HEK293T (cell line): Measurements from ENCODE around the gene COL27A1.

Source experiments
- BHLHE40 ChIP-seq: fragments of 450-650 bp; IDR thresholded peaks from 2 replicates; pipeline ENCODE4 v1.6.1; 2016; ENCODE audit warnings: mild to moderate bottlenecking, moderate library complexity, borderline replicate concordance
- ELF4 ChIP-seq: fragments of 450-650 bp; IDR thresholded peaks from 2 replicates; pipeline ENCODE4 v1.6.1; 2017; ENCODE audit warnings: antibody characterized with exemption
- FOXA1 ChIP-seq: fragments of 450-650 bp; IDR thresholded peaks from 2 replicates; pipeline ENCODE4 v1.6.1; 2016; ENCODE audit warnings: mild to moderate bottlenecking
- FOXM1 ChIP-seq: fragments of 450-650 bp; IDR thresholded peaks from 2 replicates; pipeline ENCODE4 v1.6.1; 2017; ENCODE audit warnings: mild to moderate bottlenecking, borderline replicate concordance
- HDGF ChIP-seq: fragments of 450-650 bp; IDR thresholded peaks from 2 replicates; pipeline ENCODE4 v1.6.1; 2017; ENCODE audit warnings: antibody characterized with exemption, borderline replicate concordance
- LEF1 ChIP-seq: fragments of 450-650 bp; IDR thresholded peaks from 2 replicates; pipeline ENCODE4 v1.6.1; 2017; ENCODE audit warnings: mild to moderate bottlenecking, borderline replicate concordance
- SP1 ChIP-seq: fragments of 450-650 bp; IDR thresholded peaks from 2 replicates; pipeline ENCODE4 v1.6.1; 2017
- SUZ12 ChIP-seq: fragments of 450-650 bp; IDR thresholded peaks from 2 replicates; pipeline ENCODE4 v1.6.1; 2016; ENCODE audit warnings: mild to moderate bottlenecking
- TARDBP ChIP-seq: fragments of 450-650 bp; IDR thresholded peaks from 2 replicates; pipeline ENCODE4 v1.6.1; 2016
- ZNF384 ChIP-seq: fragments of 450-650 bp; IDR thresholded peaks from 2 replicates; pipeline ENCODE4 v1.6.1; 2016

DNA sequence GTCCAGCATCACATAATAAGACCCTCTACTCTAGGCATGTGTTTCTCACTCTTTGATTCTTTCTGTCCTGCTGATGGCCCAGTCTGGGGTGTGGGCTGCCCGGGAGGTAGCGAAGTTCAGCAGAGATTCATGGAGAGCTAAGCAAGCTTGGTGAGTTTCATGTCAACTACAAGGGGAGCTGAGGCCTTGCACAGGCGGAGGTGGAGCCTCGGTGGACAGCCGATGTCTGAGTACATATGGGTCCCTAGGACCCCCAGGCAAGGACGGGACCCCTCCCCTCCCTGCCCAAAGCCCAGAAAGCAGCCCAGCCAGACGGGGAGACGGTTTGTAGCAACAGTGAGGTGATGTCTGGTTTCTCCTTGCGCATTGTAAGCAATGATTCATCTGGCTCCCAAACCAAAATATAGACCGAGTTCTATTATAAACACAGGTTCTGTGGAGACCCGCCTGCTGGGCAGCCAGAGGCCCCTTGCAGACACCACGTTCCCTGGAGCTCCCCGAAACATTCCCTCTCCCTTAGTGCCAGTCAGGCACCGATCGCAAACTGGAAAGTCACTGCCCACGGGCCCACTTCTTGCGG, 45.5 kb downstream of the COL27A1 start:
- TF ChIP-seq HDGF (no peak), SUZ12 (no peak), FOXA1 (no peak), ZNF384 (no peak), SP1 (no peak), FOXM1 (no peak), LEF1 (no peak), BHLHE40 (no peak), TARDBP (no peak), ELF4 (no peak)
